ENCODE data around the gene PFDN1. TPM values are rescaled to one million over a fixed set of nuclear protein-coding genes. Genes with fewer than 3 reads are reported as not detected.

PFDN1 gene
- polyA plus RNA-seq, 6 donors from 2014 or later: 110 to 269 (median 140) TPM

GRCh38 chr5:140245341-140245740, 57.6 kb downstream of the PFDN1 start:
- H3K4me3 Mint-ChIP-seq: no peak overlapping the region
- no peaks in the 10 kb centered on the region for H3K36me3 Mint-ChIP-seq

GRCh38 chr5:140244525-140245025, 58.3 kb downstream of the PFDN1 start:
- peak; percentile 77 to 78 for ATAC-seq (ENCODE audit: low read depth in 2 of 2)
- Mint-ChIP-seq H3K36me3 (no peaks in the 10 kb centered on the region), H3K4me1 (peaks cover 20 to 22% (median 22%) of the 10 kb centered on the region in 3 donors), H3K9me3 (no peaks in the 10 kb centered on the region), H3K4me3 (peak overlapping the region in 2 of 8 donors; percentile 12 to 20), H3K27ac (peak overlapping the region; percentile 17 to 91 (median 58)), H3K27me3 (no peaks in the 10 kb centered on the region)
- peak; percentile 68 for DNase-seq

More at GRCh38 chr5:140245341-140245740, 57.6 kb downstream of the PFDN1 start:
- peak overlapping the region in 5 of 6 donors; percentile 48 to 91 (median 81) for H3K27ac Mint-ChIP-seq
- peaks cover 23 to 29% (median 28%) of the 10 kb centered on the region in 3 donors for H3K4me1 Mint-ChIP-seq
- H3K9me3 Mint-ChIP-seq: no peaks in the 10 kb centered on the region
- DNase-seq (peak; percentile 10), ATAC-seq (ENCODE audit: low read depth in 2 of 2) (peak; percentile 47 to 59)
- H3K27me3 Mint-ChIP-seq: no peaks in the 10 kb centered on the region

- H3K4me3 Mint-ChIP-seq: no peak overlapping the region
- H3K36me3 Mint-ChIP-seq: no peaks in the 10 kb centered on the region
- ATAC-seq (ENCODE audit: low read depth in 2 of 2) (no peak), DNase-seq (no peak)
- no peaks in the 10 kb centered on the region for H3K9me3 Mint-ChIP-seq
- H3K4me1 Mint-ChIP-seq: peaks cover 16 to 17% (median 17%) of the 10 kb centered on the region in 3 donors
- no peaks in the 10 kb centered on the region for H3K27me3 Mint-ChIP-seq
- H3K27ac Mint-ChIP-seq: no peak overlapping the region
These were observed 59.1 kb downstream of the PFDN1 start for GRCh38 chr5:140243706-140244250.

GRCh38 chr5:140242890-140243585, 59.9 kb downstream of the PFDN1 start:
- no peaks in the 10 kb centered on the region for H3K36me3 Mint-ChIP-seq
- no peak for ATAC-seq (ENCODE audit: low read depth in 2 of 2)
- peaks cover 16 to 17% (median 17%) of the 10 kb centered on the region in 3 donors for H3K4me1 Mint-ChIP-seq
- H3K9me3 Mint-ChIP-seq: no peaks in the 10 kb centered on the region
- H3K27ac Mint-ChIP-seq: no peak overlapping the region
- H3K4me3 Mint-ChIP-seq: no peak overlapping the region
- DNase-seq: no peak
- no peaks in the 10 kb centered on the region for H3K27me3 Mint-ChIP-seq

- ATAC-seq (ENCODE audit: low read depth in 2 of 2) (no peak), DNase-seq (no peak)
- Mint-ChIP-seq H3K27me3 (no peaks in the 10 kb centered on the region), H3K4me3 (no peak overlapping the region), H3K36me3 (no peaks in the 10 kb centered on the region), H3K9me3 (no peaks in the 10 kb centered on the region), H3K4me1 (peaks cover 16 to 17% (median 17%) of the 10 kb centered on the region in 3 donors), H3K27ac (peak overlapping the region in 2 of 6 donors; percentile 37 to 77)
These were observed 60.8 kb downstream of the PFDN1 start for GRCh38 chr5:140242099-140242498.

GRCh38 chr5:140240987-140241706, 61.8 kb downstream of the PFDN1 start:
- Mint-ChIP-seq H3K4me1 (peaks cover 16 to 17% (median 17%) of the 10 kb centered on the region in 3 donors), H3K9me3 (no peaks in the 10 kb centered on the region), H3K36me3 (no peaks in the 10 kb centered on the region), H3K27me3 (no peaks in the 10 kb centered on the region), H3K27ac (no peak overlapping the region), H3K4me3 (no peak overlapping the region)
- no peak for ATAC-seq (ENCODE audit: low read depth in 2 of 2)
- no peak for DNase-seq

GRCh38 chr5:140239939-140240700, 62.8 kb downstream of the PFDN1 start:
- H3K9me3 Mint-ChIP-seq: no peaks in the 10 kb centered on the region
- no peak overlapping the region for H3K4me3 Mint-ChIP-seq
- ATAC-seq (ENCODE audit: low read depth in 2 of 2) (peak; percentile 66 to 73), DNase-seq (peak; percentile 28)
- H3K27me3 Mint-ChIP-seq: no peaks in the 10 kb centered on the region
- H3K36me3 Mint-ChIP-seq: no peaks in the 10 kb centered on the region
- peaks cover 8 to 13% (median 9%) of the 10 kb centered on the region in 3 donors for H3K4me1 Mint-ChIP-seq
- H3K27ac Mint-ChIP-seq: no peak overlapping the region

- Mint-ChIP-seq H3K9me3 (no peaks in the 10 kb centered on the region), H3K36me3 (no peaks in the 10 kb centered on the region), H3K4me3 (no peak overlapping the region), H3K27me3 (no peaks in the 10 kb centered on the region), H3K27ac (no peak overlapping the region), H3K4me1 (peaks cover 2 to 6% (median 3%) of the 10 kb centered on the region in 3 donors)
- no peak for ATAC-seq (ENCODE audit: low read depth in 2 of 2)
- no peak for DNase-seq
These were observed 63.4 kb downstream of the PFDN1 start for GRCh38 chr5:140239461-140239860.

GRCh38 chr5:140238756-140239155, 64.1 kb downstream of the PFDN1 start:
- no peaks in the 10 kb centered on the region for H3K27me3 Mint-ChIP-seq
- H3K4me1 Mint-ChIP-seq: peaks cover 0 to 4% (median 0%) of the 10 kb centered on the region in 3 donors
- DNase-seq (no peak), ATAC-seq (ENCODE audit: low read depth in 2 of 2) (no peak)
- no peak overlapping the region for H3K4me3 Mint-ChIP-seq
- H3K36me3 Mint-ChIP-seq: no peaks in the 10 kb centered on the region
- H3K9me3 Mint-ChIP-seq: no peaks in the 10 kb centered on the region
- no peak overlapping the region for H3K27ac Mint-ChIP-seq

- H3K36me3 Mint-ChIP-seq: no peaks in the 10 kb centered on the region
- DNase-seq (no peak), ATAC-seq (ENCODE audit: low read depth in 2 of 2) (no peak)
- H3K4me1 Mint-ChIP-seq: peaks cover 0 to 4% (median 0%) of the 10 kb centered on the region in 3 donors
- peak overlapping the region in 1 of 6 donors; percentile 47 for H3K27ac Mint-ChIP-seq
- H3K4me3 Mint-ChIP-seq: no peak overlapping the region
- no peaks in the 10 kb centered on the region for H3K9me3 Mint-ChIP-seq
- peaks cover 0 to 6% (median 4%) of the 10 kb centered on the region in 3 donors for H3K27me3 Mint-ChIP-seq
These were observed 65.9 kb downstream of the PFDN1 start for GRCh38 chr5:140236891-140237598.

- Mint-ChIP-seq H3K9me3 (no peaks in the 10 kb centered on the region), H3K4me3 (no peak overlapping the region), H3K4me1 (peaks cover 0 to 4% (median 0%) of the 10 kb centered on the region in 3 donors), H3K36me3 (no peaks in the 10 kb centered on the region), H3K27me3 (peaks cover 0 to 13% (median 12%) of the 10 kb centered on the region in 3 donors), H3K27ac (no peak overlapping the region)
- DNase-seq (no peak), ATAC-seq (ENCODE audit: low read depth in 2 of 2) (no peak)
These were observed 66.9 kb downstream of the PFDN1 start for GRCh38 chr5:140235791-140236551.

- Mint-ChIP-seq H3K27ac (no peak overlapping the region), H3K4me1 (no peaks in the 10 kb centered on the region), H3K36me3 (no peaks in the 10 kb centered on the region), H3K9me3 (no peaks in the 10 kb centered on the region), H3K27me3 (peaks cover 0 to 13% (median 12%) of the 10 kb centered on the region in 3 donors), H3K4me3 (no peak overlapping the region)
- no peak for DNase-seq
- no peak for ATAC-seq (ENCODE audit: low read depth in 2 of 2)
These were observed 68.4 kb downstream of the PFDN1 start for GRCh38 chr5:140234377-140234989.

All from naive B cell (primary cell).